ENCODE measurements around the gene MAFG. TPM values are rescaled to one million over a fixed set of nuclear protein-coding genes. Genes with fewer than 3 reads are reported as not detected.
A peak's percentile ranks its signal among the peaks of the same experiment; 100 is the strongest.

MAFG gene
- polyA plus RNA-seq, 1 of the 3 experiments (the other 2 are of a cell fraction), result 38.7 TPM

- no peak overlapping the region for H3K9ac ChIP-seq
- no peaks in the 10 kb centered on the region for H3K9me2 ChIP-seq
- no peak overlapping the region for H2AFZ ChIP-seq (ENCODE audit: low read depth)
- peaks cover 1 to 5% of the 10 kb centered on the region in 2 experiments; a peak in 3 of 4 replicates for H3K4me1 ChIP-seq (ENCODE audit: control insufficient read depth in 1 of 2, insufficient read depth in 2 of 2, low read depth in 1 of 2, low read length in 1 of 2)
- H3F3A ChIP-seq (replicated peaks; ENCODE audit: insufficient read depth), result peaks cover 40% of the 10 kb centered on the region
- ChIA-PET CTCF (interaction anchor here (1.3 to 5.7 kb wide), 3 partner anchors 13 to 146 kb away, joined by 3 to 54 read pairs (median 4); partner anchors contain the start of gene ARHGDIA), POLR2A (interaction anchor here (0.6 to 1.2 kb wide), 2 partner anchors 12 to 18 kb away, joined by 3 to 5 read pairs; no protein-coding TSS in a partner anchor)
- no peak overlapping the region for H3K4me3 ChIP-seq (ENCODE audit: low read depth in 2 of 2, low read length in 1 of 2)
- no peak for TF ChIP-seq TEAD4 (IDR thresholded peaks at IDR 0.05; ENCODE audit: borderline replicate concordance, insufficient read depth)
- no peak for TF ChIP-seq YY1 (IDR thresholded peaks at IDR 0.05; ENCODE audit: low read depth)
- TF ChIP-seq RAD21 (IDR thresholded peaks at IDR 0.05; ENCODE audit: low read length), result no peak
- TF ChIP-seq MXI1 (IDR thresholded peaks at IDR 0.05; ENCODE audit: low read depth, low read length), result no peak
- no peak for TF ChIP-seq NFIC (IDR thresholded peaks at IDR 0.05; ENCODE audit: borderline replicate concordance)
- no peak for TF ChIP-seq FOXM1 (IDR thresholded peaks at IDR 0.05; ENCODE audit: low read depth)
- TF ChIP-seq EZH2phosphoT487 (IDR thresholded peaks at IDR 0.05; ENCODE audit: borderline replicate concordance, low read depth), result no peak
- TF ChIP-seq NRF1 (IDR thresholded peaks at IDR 0.05; ENCODE audit: low read depth, low read length), result no peak
- no peak for TF ChIP-seq IRF3 (IDR thresholded peaks at IDR 0.05; ENCODE audit: low read depth, low read length)
- TF ChIP-seq RFX5 (IDR thresholded peaks at IDR 0.05; ENCODE audit: low read length), result no peak
- TF ChIP-seq FOXJ3 (CRISPR knock-in tag; IDR thresholded peaks at IDR 0.05), result no peak
- no peak for TF ChIP-seq TAF1 (IDR thresholded peaks at IDR 0.05; ENCODE audit: borderline replicate concordance, low read depth, low read length)
- no peak for TF ChIP-seq EP300 (IDR thresholded peaks at IDR 0.05; ENCODE audit: borderline replicate concordance in 1 of 2, low read depth in 1 of 2, low read length in 1 of 2)
- no peak for TF ChIP-seq GATA2 (CRISPR knock-in tag; IDR thresholded peaks at IDR 0.05)
- no peak for TF ChIP-seq FOSL2 (IDR thresholded peaks at IDR 0.05; ENCODE audit: borderline replicate concordance, low read depth)
- no peak for TF ChIP-seq CTCF (IDR thresholded peaks at IDR 0.05)
- no peak for TF ChIP-seq SIN3A (IDR thresholded peaks at IDR 0.05; ENCODE audit: borderline replicate concordance, low read depth, low read length)
- no peak for TF ChIP-seq PBX3 (IDR thresholded peaks at IDR 0.05)
- peaks cover 53 to 68% of the 10 kb centered on the region in 2 experiments for H3K36me3 ChIP-seq (replicated peaks in 1 of 2; ENCODE audit: control insufficient read depth in 1 of 2, insufficient read depth in 2 of 2, low read length in 1 of 2)
- H3K27me3 ChIP-seq (ENCODE audit: insufficient read depth), result no peaks in the 10 kb centered on the region
- H3K79me2 ChIP-seq (ENCODE audit: insufficient read depth), result peaks cover 52% of the 10 kb centered on the region
- 82% methylated on average over 10 of the region's 11 CpGs for WGBS (ENCODE audit: low lambda C conversion rate)
- peaks cover 23% of the 10 kb centered on the region; the same call in 1 of the 2 replicates for H4K20me1 ChIP-seq (ENCODE audit: insufficient read depth)
- H3K27ac ChIP-seq (ENCODE audit: low read depth in 2 of 2, low read length in 1 of 2), result no peak overlapping the region
- no peaks in the 10 kb centered on the region for H3K9me3 ChIP-seq
- peak; percentile 24 for DNase-seq
- H3K4me2 ChIP-seq, result no peak overlapping the region
Observed at GRCh38 chr17:81884520-81884919, 43.0 kb downstream of the MAFG start.
